GM18498 (cell line): ENCODE data around the gene ZWILCH.

Source experiments
- ATAC-seq: cut with Tn5 transposase; IDR thresholded peaks from one replicate; pipeline ENCODE4 v1.9.1; 2021; ENCODE audit warnings: mild to moderate bottlenecking, moderate library complexity; ENCODE audit not compliant: unreplicated experiment

ZWILCH gene

DNA sequence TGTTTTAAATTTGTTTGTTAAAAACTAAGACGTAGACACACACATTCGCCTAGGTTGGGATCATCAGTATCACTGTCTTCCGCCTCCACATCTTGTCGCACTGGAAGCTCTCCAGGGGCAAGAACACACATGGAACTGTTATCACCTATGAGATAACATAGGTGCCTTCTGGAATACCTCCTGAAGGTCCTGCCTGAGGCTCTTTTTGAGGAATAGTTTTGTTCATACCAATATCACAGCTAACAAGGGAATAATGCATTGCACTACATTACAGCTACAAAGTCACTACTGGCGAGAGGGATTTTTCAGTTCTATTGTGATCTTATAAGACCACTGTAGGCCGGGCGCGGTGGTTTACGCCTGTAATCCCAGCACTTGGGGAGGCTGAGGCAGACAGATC lies 29.9 kb downstream of the ZWILCH start:
- no peak for ATAC-seq

DNA sequence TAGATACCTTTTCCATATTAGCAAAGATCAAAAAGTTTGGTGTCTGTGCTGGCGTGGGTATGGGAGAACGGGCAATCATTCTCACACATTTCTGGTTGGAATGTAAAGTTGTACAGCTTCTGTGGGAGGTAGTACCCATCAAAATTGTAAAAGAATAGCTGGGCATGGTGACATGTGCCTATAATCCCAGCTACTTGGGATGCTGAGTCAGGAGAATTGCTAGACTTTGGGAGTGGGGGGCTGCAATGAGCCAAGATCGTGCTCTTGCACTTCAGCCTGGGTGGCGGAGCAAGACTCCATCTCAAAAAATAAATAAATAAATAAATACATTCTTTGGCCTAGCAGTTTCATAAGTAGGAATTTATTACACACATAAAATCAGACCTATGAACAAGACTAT lies 37.8 kb downstream of the ZWILCH start:
- no peak for ATAC-seq

DNA sequence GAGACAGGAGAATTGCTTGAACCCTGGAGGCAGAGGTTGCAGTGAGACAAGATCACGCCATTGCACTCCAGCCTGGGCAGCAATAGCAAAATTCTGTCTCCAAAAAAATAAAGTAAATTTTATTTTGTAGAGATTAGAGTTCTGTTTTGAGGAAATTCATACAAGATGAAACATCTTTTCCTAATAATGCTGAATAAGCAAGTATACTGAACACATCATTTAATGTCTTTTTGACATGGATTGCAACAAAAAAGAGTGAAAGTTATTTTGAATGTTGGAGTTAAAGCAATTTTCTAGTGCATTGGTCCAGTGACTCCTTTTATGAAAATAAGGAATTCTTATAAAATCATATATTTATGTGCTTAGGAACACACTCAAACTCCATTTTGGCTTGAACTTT lies 40.1 kb downstream of the ZWILCH start:
- ATAC-seq, result no peak

DNA sequence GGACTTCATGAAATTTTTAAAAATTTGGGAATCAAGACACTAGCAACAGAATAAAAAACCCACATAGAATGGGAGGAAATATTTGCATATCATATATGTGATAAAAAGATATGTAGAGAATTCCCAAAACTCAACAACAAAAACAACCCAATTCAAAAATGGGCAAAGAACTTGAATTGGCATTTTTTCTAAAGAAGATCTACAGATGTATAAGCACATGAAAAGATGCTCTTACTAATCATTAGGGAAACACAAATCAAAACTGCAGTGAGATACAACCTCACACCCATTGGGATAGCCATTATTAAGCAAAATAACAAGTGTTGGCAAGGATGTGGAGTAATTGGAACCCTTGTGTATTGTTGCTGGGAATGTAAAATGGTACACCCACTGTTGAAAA lies 50.6 kb downstream of the ZWILCH start:
- no peak for ATAC-seq

DNA sequence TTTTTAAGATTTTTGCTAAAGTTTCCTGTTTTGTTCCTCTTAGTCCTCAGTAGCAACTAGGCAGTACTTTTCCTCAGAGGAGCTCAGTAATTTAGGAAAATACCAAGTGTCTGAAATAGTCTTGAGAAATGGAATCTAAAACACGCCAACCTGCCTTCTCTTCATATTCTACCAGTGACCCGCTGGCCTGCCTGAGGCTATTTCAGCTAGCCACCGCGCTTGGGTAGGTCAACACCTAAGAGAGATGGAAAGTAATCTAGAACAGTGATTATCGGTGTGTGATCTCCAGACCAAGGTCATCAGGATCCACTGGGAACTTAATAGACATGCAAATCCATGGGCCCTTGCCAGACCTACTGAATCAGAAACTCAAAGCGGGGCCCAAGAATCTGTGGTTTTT lies 53.1 kb downstream of the ZWILCH start:
- ATAC-seq, result no peak

DNA sequence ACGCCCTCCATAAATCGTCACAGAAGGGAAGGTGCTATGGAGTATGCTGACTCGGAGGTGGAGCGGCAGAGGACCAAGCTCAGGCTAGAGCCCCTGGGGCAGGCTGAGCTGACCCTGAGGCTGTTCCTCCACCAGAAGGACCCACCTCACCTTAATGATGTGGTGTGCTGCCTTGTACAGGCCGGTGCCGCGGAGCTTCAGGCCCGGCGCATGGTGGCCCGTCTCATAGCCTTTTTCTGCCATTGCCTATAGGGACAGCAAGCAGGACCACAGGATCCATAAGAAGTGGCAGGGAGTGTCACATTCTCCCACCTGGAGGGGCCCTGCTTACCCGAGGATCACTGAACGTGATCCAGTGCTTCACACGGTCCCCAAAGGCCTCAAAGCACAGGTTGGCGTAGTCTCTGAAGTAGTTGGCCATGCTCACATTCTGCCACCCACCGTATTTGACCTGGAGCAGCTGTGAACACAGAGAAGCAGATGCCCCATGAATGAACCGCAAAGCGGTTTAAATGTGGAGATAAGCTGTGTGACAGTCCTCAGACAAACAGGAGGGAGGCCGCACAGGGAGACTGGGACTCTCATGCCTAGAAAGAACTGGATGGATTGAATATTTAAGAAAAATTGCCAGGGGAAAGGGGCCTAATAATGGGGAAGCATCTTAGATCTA lies 55.9 kb downstream of the ZWILCH start:
- no peak for ATAC-seq

DNA sequence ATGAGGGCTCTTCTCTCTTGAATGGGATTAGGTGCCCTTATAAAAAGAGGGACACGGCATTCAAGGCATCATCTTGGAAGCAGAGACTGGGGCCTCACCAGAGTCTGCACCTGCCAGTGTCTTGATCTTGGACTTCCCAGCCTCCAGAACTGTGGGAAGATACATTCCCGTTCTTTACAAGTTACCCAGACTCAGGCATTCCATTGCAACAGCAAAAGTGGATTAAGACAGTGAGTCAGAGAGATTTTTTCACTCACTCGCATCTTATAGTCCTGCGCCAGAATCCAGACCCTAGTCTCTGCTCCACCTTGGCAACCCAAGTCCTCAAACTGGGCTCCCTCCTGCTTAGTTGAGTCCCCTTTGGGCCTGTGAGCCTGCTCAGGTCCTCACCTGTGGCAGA lies 58.0 kb downstream of the ZWILCH start:
- ATAC-seq, result no peak

DNA sequence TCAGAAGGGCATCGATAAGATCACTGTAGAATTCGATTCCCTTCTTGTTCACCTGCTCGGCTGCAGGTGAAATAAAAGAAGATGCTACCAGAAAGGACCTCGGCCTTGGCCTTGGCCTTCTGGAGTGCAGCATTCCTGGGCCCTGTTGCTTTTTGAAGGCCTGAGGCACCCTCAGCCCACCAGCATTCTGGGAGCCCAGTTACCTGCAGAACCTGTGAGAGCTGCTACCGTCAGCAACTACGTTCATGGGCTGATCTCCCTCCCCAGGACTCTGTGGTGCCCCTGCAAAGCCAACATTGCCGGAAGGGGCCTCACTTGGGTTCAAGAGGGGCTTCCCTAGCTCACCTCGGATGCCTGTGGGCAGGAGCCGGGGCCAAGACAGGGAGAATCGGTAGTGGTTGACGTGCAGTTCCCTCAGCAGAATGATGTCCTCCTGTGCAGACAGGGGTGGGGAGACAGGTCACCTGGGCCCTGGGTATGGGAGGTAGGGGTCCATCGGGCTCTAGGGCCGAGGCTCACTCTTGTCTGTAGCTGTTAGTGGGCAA lies 58.5 kb downstream of the ZWILCH start:
- no peak for ATAC-seq

DNA sequence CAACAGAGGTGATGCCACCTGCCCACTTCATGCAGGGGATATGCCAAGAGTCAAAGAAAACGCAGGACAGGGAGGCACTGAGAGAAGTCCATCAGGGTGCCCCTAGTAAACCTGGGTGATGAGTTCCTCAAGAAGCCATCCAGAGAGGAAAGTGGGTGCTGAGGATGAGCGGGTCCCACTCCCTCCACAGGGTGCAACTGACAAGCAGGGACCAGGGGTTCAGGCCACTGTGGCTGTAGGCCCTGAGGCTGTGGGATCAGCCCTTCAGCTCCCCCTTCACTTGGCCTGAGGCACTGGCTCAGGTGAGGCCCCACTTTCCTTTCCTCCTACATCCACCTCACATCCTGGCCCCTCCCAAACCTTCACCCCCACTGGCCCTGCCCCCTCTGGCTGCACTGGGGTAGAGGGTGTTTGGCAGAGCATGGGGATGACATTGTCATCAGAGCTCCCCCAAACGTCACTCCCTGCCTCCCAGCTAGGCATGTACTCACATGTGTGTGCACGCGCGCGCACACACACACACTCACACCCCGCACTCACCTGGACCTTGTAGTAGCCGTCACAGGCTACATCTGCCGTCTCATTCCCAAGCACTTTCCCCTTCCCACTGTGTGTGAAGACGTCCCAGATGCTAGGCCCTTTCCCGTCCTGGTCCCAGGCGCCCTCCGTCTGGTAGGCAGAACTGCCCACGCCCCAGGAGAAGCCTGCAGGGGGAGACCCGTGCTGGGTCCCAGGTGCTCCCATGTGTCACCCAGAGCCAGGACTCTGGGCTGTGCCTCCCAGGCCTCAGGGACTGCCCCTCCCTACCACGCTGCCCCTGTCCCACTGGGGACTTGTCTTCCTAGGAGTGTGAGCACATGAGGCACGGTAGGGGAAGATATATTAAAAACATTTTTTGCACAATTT lies 59.3 kb downstream of the ZWILCH start:
- no peak for ATAC-seq

DNA sequence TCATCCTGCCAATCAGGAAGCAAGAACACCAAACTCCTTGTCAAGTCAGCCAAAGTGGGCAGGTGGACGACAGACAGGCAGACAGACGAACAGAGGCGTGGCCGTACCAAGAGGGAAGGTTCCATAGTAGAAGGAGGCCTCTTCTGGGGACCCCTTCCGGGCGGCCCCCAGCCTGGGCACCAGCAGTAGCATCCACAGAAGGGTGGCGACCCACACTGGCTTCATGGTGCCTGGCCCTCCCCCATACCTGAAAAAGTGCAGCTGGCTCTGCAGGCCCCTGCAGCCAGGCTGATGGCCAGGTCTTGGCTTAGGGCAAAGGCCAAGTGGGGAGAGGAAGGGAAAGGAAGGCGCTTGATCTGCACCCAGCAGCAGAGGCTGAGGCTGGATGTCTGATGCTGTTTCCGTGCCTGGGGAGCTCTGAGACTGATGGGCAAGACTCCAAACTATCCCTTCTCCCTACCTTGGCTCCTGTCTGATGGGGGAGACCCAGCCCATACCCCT lies 60.1 kb downstream of the ZWILCH start:
- ATAC-seq, result no peak

DNA sequence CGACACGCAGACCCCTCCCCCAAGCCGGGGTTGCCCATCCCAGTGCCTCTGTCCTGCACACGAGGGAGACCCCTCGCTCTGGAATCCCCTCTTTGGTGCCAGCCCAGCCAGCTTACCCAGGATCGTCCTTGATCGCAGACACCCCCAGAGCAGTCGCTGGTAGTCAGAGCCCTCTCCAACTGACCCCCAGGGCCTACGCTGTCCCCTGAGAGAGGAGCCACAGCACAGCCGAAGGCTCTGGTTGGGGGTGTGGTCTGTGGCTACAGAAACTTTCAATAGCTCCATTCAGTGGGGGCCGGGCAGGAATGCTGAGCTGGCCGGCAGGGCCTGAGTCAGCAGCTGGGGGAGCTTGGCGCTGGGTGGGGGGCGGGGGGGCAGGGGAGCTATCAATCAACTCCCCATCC lies 60.6 kb downstream of the ZWILCH start, which contains the start of gene LCTL:
LCTL (minus strand) TSS at position 258 of the 404 bp plus-strand sequence. CDS start 633 bp downstream, outside the sequence.
- ATAC-seq, result no peak

DNA sequence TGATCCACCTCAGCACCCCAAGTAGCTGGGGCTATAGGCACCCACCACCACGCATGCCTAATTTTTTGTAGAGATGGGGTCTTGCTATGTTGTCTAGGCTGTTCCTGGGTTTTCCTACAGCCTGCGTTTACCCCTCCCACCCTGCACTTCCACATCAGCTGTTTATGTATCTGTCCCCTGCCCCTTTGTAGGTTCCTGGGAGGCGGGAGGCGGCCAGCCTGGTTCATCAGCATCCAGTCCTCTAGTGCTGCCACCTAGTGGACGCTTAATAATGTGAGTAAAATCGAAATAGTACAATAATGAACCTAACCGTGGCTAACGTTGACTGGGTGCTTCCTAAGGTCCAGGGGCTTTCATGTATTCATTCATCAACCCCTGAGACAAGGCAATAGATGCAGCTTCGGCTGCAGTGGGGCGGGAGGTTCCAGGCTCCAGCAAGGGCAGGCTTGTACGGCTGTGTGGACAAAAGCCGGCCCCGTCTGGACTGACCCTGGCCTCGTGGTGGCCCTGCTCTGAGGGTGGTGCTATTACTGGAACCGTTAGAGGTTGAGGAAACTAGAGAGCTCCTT lies 61.9 kb downstream of the ZWILCH start:
- no peak for ATAC-seq

DNA sequence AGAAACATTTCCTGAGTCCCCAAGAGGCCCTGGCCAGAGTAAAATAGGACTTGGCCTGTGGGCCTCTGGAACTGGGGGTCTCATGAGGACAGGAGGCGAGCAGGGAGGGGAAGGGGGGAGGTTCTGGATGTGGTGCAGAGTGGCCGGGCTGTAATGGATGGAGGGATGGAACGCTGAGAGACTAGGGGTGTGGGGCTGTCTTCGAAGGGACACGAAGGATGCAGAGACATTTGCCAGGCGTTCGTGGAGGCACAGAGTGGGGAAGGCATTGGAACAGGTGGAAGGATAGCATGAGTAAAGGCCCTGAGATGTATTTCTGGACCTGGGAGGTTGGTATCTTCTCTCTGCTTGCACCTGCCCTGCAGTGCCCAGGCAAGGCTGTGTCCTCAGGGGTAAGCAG lies 62.8 kb downstream of the ZWILCH start:
- no peak for ATAC-seq

DNA sequence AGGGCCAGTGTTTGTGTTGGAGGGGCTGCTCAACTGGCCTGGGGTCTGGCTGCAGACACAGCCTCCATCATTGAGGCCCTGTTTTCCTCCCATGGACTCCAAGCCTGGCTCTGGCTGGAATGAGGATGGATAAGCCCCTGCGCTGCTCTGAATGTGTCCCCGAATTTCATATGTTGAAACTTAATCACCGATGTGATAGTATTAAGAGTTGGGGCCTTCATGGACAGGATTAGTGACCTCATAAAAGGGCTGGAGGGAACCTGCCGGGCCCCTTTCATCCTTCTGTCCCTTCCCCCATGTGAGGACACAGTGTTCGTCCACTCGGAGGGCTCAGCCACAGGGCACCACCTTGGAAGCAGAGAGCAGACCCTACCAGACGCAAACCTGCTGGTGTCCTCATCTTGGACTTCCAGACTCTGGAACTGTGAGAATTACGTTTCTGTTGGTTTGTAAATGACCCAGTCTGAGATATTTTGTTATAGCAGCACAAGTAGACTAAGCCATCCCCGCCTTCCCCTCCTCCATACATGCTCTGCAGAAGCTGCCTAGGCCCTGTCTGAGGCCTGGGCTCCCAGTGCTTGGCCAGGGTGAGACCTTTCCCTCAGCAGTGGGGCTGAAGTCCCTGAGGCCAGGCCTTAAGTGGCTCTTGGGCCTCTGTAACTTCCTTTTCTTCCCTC lies 64.5 kb downstream of the ZWILCH start:
- ATAC-seq, result no peak

DNA sequence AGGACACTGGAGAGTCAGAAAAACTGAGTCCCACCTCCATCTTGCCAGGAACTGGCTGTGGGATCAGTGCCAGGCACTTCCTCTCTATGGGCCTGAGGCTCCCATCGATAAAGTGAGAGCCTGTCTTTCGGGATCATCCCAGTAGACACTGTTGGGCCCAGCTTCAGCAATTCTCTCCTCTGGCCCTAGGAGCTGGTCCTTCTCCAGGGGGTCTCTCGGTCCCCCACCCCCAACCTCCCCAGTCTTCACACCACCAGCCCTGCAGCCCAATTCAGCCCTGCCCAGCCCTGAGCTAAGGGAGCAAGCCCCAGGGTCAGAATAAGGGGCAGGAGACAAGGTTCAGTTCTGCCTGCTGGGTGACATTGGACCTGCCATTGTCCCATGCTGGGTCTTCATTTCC lies 65.2 kb downstream of the ZWILCH start:
- ATAC-seq, result no peak

DNA sequence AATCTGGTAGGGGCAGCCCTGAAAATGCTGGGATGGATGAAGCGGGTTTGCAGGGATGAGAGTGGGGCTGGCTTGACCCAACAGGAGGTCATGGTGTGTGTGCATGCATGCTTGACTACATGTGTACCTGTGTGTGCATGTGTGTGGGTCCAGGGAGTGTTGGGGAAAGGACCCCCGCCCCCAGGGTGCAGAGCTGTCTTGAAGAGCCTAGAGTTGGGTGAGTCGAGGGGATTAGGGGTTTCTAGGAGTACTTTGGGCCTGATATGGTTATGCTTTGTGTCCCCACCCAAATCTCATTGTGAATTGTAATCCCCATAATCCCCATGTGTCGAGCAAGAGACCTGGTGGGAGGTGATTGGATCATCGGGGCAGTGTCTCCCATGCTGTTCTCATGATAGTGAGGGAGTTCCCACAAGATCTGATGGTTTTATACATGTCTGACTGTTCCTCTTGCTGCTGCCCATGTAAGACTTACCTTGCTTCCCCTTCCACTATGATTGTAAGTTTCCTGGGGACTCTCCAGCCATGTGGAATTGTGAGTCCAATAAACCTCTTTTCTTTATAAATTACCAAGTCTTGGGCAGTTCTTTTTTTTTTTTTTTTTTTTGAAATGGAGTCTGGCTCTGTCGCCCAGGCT lies 65.8 kb downstream of the ZWILCH start:
- no peak for ATAC-seq

DNA sequence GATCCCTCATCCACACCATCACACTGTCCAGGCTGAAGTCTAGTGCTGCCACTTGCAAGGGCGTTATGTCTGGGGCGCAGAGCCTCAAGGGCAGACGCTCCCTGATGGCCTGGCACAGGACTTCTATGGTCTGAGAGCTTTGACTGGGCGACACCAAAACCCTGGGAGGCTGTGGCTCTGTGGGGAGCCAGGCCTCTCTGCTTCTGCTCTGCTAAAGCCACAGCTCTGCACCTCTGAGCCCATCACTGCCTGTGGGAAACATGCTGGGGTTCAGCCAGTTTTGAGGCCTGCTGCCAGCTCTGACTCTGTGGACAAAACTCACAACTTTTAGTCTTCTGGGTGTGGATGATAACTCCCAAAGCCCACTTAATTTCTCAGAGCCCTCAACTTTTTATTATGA lies 67.0 kb downstream of the ZWILCH start:
- no peak for ATAC-seq

DNA sequence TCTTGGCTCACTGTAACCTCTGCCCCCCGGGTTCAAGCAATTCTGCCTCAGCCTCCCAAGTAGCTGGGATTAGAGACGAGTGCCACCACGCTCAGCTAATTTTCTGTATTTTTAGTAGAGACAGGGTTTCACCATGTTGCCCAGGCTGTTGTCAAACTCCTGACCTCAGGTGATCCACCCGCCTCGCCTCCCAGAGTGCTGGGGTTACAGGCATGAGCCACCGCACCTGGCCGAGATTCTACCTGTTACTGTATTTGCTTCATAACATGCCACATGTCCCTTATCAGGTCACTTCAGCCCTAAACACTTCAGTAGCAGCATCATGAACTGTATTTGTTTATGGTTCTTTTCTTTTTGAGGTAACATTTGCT lies 68.2 kb downstream of the ZWILCH start:
- no peak for ATAC-seq

DNA sequence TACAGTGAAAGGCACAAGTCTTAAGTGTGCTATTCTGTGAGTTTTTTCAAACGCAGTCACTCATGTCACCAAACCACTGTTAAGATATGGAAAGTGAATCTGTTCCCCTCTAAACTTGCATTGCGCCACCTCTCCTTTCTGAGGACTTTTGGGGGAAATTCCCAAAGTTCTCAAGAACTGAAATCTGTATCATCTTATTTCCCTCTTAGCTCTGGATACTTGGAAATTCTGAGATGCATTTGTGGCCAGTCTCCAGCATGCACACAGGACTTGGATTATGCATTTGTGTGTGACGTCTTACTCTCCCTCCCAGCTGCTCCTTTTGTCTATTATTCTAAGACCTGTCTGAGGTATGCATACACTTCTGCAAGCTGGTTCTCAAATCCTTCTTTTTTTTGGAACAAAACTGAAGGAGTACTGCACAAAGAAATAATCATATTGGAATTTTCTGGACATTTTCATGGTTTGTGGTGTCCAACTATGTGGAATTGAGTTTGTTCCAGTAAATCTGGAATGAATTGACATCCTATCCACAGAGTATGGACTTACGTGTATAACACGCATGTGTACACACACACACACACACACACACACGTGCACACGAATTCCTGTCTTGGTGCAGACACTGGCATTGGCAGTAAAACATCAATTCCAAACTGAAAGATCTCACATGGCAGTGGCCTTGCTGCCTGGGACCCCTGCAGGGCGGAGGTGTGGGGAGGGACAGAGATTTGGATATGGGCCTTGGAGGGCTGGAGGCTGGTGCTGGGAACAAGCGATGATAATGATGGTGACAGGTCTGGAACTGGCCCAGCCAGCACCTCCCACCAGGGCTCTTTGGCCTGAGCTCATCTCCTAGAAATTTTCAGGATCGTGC lies 68.8 kb downstream of the ZWILCH start:
- ATAC-seq, result no peak

DNA sequence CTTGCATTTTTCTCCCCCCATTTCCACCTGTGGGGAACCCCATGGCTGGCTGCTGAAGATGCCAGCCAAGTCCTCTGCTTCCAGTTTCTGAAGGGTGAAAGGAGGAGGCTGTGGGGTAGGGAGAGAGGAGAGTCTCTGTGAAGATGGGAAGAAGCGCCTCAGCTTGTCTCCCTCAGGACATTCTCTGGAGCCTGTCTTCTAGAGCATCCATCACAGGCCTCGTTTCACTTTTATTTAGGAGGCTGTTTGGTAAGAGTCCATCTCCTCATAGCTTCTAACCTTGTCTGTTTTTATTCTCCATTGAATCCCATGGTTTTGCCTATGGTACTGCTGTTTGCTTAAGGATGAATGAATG lies 69.4 kb downstream of the ZWILCH start:
- no peak for ATAC-seq
